HG02870 (cell line): ENCODE results near the gene ST6GALNAC4.
"Not testable (repeated sequence)": the region's sequence is repeated elsewhere in the genome, so short reads cannot be mapped to it uniquely, and the experiment has no call there.

ENCODE experiments used
- ATAC-seq: cut with Tn5 transposase; IDR thresholded peaks from one replicate; pipeline ENCODE4 v1.9.1; 2021; ENCODE audit warnings: mild to moderate bottlenecking, moderate library complexity; ENCODE audit not compliant: unreplicated experiment

ST6GALNAC4 gene

GRCh38 chr9:127895811-127896210 is 21.0 kb downstream of the ST6GALNAC4 start:
- no peak for ATAC-seq

- ATAC-seq: no peak
These were observed 23.4 kb downstream of the ST6GALNAC4 start for GRCh38 chr9:127893392-127893791.

- no peak for ATAC-seq
These were observed 24.0 kb downstream of the ST6GALNAC4 start for GRCh38 chr9:127892831-127893230.

GRCh38 chr9:127890053-127890452 is 26.8 kb downstream of the ST6GALNAC4 start:
- no peak for ATAC-seq

GRCh38 chr9:127887792-127888191 is 29.0 kb downstream of the ST6GALNAC4 start:
- no peak for ATAC-seq

- ATAC-seq: no peak
These were observed 30.4 kb downstream of the ST6GALNAC4 start for GRCh38 chr9:127886401-127886972.

GRCh38 chr9:127885508-127886281 is 31.1 kb downstream of the ST6GALNAC4 start:
- ATAC-seq: no peak

GRCh38 chr9:127884976-127885490 is 31.8 kb downstream of the ST6GALNAC4 start:
- ATAC-seq: no peak

- ATAC-seq: no peak
These were observed 32.4 kb downstream of the ST6GALNAC4 start for GRCh38 chr9:127884427-127884911.

- no peak for ATAC-seq
These were observed 32.9 kb downstream of the ST6GALNAC4 start for GRCh38 chr9:127883959-127884358.

GRCh38 chr9:127881715-127882114 is 35.1 kb downstream of the ST6GALNAC4 start:
- ATAC-seq: not testable (repeated sequence)

- ATAC-seq: no peak
These were observed 36.7 kb downstream of the ST6GALNAC4 start for GRCh38 chr9:127880143-127880542.

- no peak for ATAC-seq
These were observed 38.0 kb downstream of the ST6GALNAC4 start for GRCh38 chr9:127878652-127879390.

- ATAC-seq: no peak
These were observed 38.7 kb downstream of the ST6GALNAC4 start for GRCh38 chr9:127878001-127878651.

GRCh38 chr9:127877566-127877998 is 39.3 kb downstream of the ST6GALNAC4 start, which contains the start of gene AK1:
AK1 (minus strand) TSS chr9:127877675; CDS start chr9:127874617, 3,058 bp downstream.
- no peak for ATAC-seq

GRCh38 chr9:127876764-127877562 is 39.9 kb downstream of the ST6GALNAC4 start:
- no peak for ATAC-seq

GRCh38 chr9:127876026-127876763 is 40.6 kb downstream of the ST6GALNAC4 start:
- no peak for ATAC-seq

- ATAC-seq: no peak
These were observed 41.4 kb downstream of the ST6GALNAC4 start for GRCh38 chr9:127875306-127875966.
